Naive thymus-derived CD8-positive, alpha-beta T cell (primary cell): ENCODE data around the gene PNPLA1. TPM values are rescaled to one million over a fixed set of nuclear protein-coding genes. Genes with fewer than 3 reads are reported as not detected.
A peak's percentile ranks its signal among the peaks of the same experiment; 100 is the strongest.

ENCODE experiments used
- ATAC-seq, 2 donors: fragments of 150-1000 bp; cut with Tn5 transposase in 1 of 2; sonication (Bioruptor Pico), chemical (Tn5 transposase) in 1 of 2; 1 replicate in 1 of 2; 2 replicates in 1 of 2; pipeline ENCODE4 v1.10.0; 2021; ENCODE audit warnings: mild to moderate bottlenecking in 2 of 2, moderate library complexity in 2 of 2
- POLR2A ChIA-PET: fragments of 350-600 bp; sonication (Branson Sonifier 250); formaldehyde crosslinking; loops from one replicate; lab custom pipeline; 2021; ENCODE audit warnings: antibody characterized with exemption; lab: Charles Lee
- DNase-seq, 10 donors: peaks; one replicate each; pipeline versions ENCODE4 v3.0.0 to v3.0.0-alpha.2; 2020 to 2022
- H3K27ac Mint-ChIP-seq, 10 donors: one replicate each; pipeline ENCODE4 v1.8.0; 2020 to 2022; ENCODE audit warnings: mild to moderate bottlenecking in 10 of 10, mixed read lengths in 10 of 10, moderate library complexity in 4 of 10, inconsistent platforms in 1 of 10
- H3K27me3 Mint-ChIP-seq, 5 donors: one replicate each; pipeline ENCODE4 v1.8.0; 2021 to 2022; ENCODE audit warnings: mixed read lengths in 5 of 5
- H3K36me3 Mint-ChIP-seq, 3 donors: one replicate each; pipeline ENCODE4 v1.8.0; 2020 to 2022; ENCODE audit warnings: mixed read lengths in 3 of 3, mild to moderate bottlenecking in 2 of 3, inconsistent platforms in 1 of 3
- H3K4me1 Mint-ChIP-seq, 4 donors: one replicate each; pipeline ENCODE4 v1.8.0; 2021 to 2022; ENCODE audit warnings: mixed read lengths in 4 of 4
- H3K4me3 Mint-ChIP-seq, 10 donors: one replicate each; pipeline ENCODE4 v1.8.0; 2020 to 2022; ENCODE audit warnings: mild to moderate bottlenecking in 10 of 10, mixed read lengths in 10 of 10, moderate library complexity in 6 of 10, inconsistent platforms in 1 of 10
- H3K9me3 Mint-ChIP-seq, 9 donors: one replicate each; pipeline ENCODE4 v1.8.0; 2020 to 2022; ENCODE audit warnings: mixed read lengths in 9 of 9, mild to moderate bottlenecking in 3 of 9, inconsistent platforms in 1 of 9, moderate library complexity in 1 of 9
- polyA plus RNA-seq, 3 donors: library from polyadenylated mRNA; unstranded; fragments of 300-500 nt; fragmentation: Illumina TruSeq; gene quantifications; one replicate each; pipeline ENCODE4 v1.2.3, GENCODE V29; 2021
- total RNA-seq, 8 experiments: library from RNA in 2 of 8; stranded (reverse) in 2 of 8; gene quantifications; one replicate each; pipeline ENCODE4 v1.2.3 and lab custom pipeline; 2021 to 2026

The PNPLA1 gene
- total and polyA plus RNA-seq, 5 experiments from 2014 or later: not detected

DNA sequence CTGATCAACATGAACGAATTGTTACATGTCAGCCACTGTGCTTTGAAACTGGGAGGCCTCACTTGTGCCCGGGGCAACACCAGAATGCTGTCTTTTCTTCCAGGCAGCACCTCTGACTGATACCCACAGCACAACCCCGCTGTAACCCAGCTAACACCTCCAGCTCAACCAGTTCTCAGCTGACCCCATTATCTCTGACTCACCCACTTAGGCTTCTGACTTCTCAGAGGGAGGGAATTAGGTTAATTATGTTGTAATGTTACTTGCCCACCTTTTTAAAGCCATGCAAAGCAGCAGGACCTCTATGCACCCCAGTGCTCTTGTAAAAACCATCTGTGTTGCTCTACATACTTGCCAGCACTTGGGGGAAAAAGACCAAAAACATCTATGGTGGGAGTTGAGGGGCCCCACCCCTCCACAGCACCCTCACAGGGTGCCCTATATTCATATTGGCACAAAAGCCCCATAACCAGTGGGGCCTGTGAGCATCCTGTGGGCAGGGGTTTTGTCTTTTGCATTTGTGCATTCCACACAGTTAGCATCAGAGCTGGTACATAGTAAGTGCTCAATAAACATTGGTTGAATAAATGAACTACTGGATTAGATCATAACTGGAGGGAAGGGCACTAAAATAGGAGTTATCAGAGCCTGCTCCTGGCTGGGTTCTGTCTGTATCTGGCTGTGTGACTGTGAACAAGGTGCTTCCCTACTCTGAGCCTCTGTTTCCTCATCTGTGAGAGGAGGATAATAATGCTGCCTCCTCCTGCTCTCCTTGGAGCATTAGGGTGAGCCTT, 44.6 kb downstream of the PNPLA1 start:
- Mint-ChIP-seq H3K27ac (no peak overlapping the region), H3K9me3 (no peaks in the 10 kb centered on the region), H3K36me3 (no peaks in the 10 kb centered on the region), H3K4me1 (peaks cover 0 to 6% (median 0%) of the 10 kb centered on the region in 4 donors), H3K4me3 (no peak overlapping the region), H3K27me3 (peaks cover 0 to 10% (median 0%) of the 10 kb centered on the region in 5 donors)
- DNase-seq (no peak), ATAC-seq (no peak)
- POLR2A ChIA-PET: no interaction called here

DNA sequence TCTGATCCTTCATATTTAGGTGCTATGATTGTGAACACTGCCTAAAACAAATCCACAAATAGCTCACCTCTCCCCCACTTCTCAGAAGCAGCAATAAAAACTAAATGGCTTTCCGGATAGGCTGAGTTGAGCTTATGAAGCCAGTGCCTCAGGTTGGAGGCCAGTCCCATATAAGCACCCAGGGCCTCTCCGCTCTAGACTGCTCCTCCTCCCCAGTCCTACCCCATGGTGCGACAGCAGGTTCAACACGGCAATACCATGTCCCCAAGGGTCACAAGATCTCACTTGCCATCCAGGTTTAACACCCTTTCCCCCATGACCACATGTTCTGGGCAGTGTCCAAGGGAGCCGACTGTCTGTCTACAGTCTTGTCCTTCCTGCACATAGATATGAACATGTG, 46.1 kb downstream of the PNPLA1 start:
- H3K4me3 Mint-ChIP-seq: no peak overlapping the region
- H3K36me3 Mint-ChIP-seq: no peaks in the 10 kb centered on the region
- no peak for ATAC-seq
- no peak for DNase-seq
- no peak overlapping the region for H3K27ac Mint-ChIP-seq
- H3K9me3 Mint-ChIP-seq: no peaks in the 10 kb centered on the region
- POLR2A ChIA-PET: no interaction called here
- H3K4me1 Mint-ChIP-seq: peaks cover 0 to 6% (median 0%) of the 10 kb centered on the region in 4 donors
- H3K27me3 Mint-ChIP-seq: peaks cover 0 to 3% (median 0%) of the 10 kb centered on the region in 5 donors

DNA sequence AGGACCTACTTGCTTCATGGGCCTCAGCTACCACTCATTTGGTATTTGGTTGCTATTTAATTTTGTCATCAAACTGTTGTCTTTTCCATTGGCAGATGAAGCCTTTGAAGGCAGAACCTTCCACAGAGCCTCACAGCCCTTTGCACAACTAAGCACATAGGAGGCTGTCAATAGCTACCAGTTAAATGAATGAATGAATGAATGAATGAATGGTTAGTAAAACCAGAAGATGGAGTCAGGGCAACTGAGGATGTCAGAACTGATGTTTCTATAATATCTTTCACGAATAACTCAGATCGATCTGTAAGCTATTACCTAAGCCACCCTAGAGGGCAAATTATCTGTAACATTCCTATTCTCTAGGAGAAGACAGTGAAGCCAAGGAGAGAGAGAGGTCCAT, 47.8 kb downstream of the PNPLA1 start:
- Mint-ChIP-seq H3K9me3 (no peaks in the 10 kb centered on the region), H3K4me3 (no peak overlapping the region), H3K27me3 (peaks cover 0 to 3% (median 0%) of the 10 kb centered on the region in 5 donors), H3K36me3 (no peaks in the 10 kb centered on the region), H3K27ac (peak overlapping the region in 1 of 10 donors; percentile 37), H3K4me1 (peaks cover 0 to 5% (median 0%) of the 10 kb centered on the region in 4 donors)
- ATAC-seq (no peak), DNase-seq (no peak)
- POLR2A ChIA-PET: no interaction called here

DNA sequence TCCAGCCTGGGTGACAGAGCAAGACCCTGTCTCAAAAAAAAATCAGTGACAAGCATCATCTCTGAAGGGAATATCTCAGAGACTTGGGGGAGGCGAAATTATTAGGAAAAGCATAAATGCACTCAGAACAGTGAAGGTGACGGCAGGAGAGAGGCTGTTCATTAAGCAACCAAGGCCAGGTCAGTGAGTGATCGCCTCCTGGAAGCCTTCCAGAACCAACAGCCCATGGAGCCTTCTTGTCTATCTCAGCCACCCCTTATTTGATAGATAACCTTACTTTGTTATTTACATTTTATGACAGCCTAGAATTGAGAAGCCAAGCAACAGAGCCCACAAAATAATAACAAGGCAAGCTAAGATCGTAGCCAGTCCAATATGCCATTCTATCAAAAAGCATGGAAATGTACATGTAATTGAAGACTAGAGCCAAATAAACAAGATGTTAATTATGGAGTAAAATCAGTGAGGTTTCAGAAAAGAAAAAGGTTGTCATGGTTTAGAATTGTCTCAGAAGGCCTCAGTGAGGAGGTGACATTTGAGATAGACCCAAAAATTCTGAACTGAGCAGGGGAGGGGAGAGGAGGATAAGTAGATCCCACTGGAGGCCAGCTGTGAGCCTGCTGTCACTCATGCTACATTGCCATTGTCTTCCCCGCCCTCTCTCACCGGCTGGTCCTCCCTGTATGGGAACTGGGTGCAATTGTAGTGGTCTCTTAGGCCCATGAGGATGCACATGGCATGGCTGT, 49.0 kb downstream of the PNPLA1 start:
- peaks cover 0 to 3% (median 0%) of the 10 kb centered on the region in 5 donors for H3K27me3 Mint-ChIP-seq
- no peak overlapping the region for H3K4me3 Mint-ChIP-seq
- H3K36me3 Mint-ChIP-seq: no peaks in the 10 kb centered on the region
- no peaks in the 10 kb centered on the region for H3K9me3 Mint-ChIP-seq
- ATAC-seq (no peak), DNase-seq (no peak)
- no peak overlapping the region for H3K27ac Mint-ChIP-seq
- H3K4me1 Mint-ChIP-seq: no peaks in the 10 kb centered on the region
- POLR2A ChIA-PET: no interaction called here

DNA sequence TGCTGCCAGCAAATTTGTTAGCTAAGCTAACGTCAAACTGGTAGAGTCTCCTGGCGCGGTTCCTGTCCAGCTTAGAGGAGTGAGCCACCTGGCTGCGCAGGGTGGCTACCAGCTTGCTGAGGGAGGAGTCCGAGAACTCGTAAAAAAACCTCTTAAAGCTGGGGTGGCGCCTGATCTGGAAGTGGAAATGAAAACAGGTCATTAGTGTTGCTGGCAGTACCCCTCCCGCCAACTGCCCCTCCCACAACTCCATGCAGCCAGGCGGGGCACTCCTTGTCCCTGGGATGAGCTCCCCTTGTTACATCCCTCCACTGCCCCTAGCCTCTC, 49.5 kb downstream of the PNPLA1 start:
- Mint-ChIP-seq H3K4me3 (no peak overlapping the region), H3K4me1 (no peaks in the 10 kb centered on the region), H3K9me3 (no peaks in the 10 kb centered on the region), H3K36me3 (no peaks in the 10 kb centered on the region), H3K27me3 (peaks cover 0 to 3% (median 0%) of the 10 kb centered on the region in 5 donors), H3K27ac (no peak overlapping the region)
- ATAC-seq: no peak
- no peak for DNase-seq
- POLR2A ChIA-PET: no interaction called here

DNA sequence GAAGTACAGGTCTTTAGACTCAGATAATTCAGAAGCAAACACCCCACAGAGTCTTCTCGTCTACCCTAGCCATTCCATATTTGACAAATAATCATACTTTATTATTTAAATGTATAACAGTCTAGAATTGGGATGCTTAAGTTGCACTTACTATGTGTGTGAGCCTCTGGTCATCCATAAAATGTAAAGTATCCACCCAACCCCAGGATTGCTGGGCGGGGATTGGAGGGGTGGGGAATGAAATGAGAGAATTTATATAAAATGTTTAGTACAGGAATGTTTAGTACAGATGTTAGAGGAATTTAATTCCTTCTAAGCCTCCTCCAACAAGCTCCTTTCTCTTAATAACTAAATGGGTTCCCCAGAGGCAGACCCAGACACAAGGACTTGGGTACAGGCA, 50.0 kb downstream of the PNPLA1 start:
- Mint-ChIP-seq H3K36me3 (no peaks in the 10 kb centered on the region), H3K4me3 (no peak overlapping the region), H3K4me1 (no peaks in the 10 kb centered on the region), H3K27ac (no peak overlapping the region), H3K9me3 (no peaks in the 10 kb centered on the region), H3K27me3 (peaks cover 0 to 3% (median 0%) of the 10 kb centered on the region in 5 donors)
- DNase-seq: no peak
- POLR2A ChIA-PET: no interaction called here
- no peak for ATAC-seq

DNA sequence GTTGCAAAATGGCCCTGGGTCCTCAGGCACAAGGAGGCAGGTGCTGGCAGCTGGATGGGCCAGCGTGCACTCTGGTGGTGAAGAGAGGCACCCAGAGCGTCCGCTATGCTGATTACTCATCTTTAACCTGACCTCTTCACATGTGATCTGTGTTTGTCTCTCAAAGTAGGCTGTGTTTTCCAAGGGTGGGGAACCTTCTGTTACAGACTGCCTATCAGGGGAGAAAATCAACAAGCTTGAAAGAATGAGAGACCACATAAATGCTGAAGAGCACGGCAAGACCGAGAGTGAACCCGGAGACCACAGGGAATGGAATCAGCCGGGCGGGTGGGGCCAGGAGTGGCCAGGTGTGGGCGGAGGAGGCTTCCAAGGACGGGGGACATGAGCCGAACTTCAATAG, 50.6 kb downstream of the PNPLA1 start:
- POLR2A ChIA-PET: no interaction called here
- H3K27me3 Mint-ChIP-seq: peaks cover 0 to 3% (median 0%) of the 10 kb centered on the region in 5 donors
- no peak for ATAC-seq

DNA sequence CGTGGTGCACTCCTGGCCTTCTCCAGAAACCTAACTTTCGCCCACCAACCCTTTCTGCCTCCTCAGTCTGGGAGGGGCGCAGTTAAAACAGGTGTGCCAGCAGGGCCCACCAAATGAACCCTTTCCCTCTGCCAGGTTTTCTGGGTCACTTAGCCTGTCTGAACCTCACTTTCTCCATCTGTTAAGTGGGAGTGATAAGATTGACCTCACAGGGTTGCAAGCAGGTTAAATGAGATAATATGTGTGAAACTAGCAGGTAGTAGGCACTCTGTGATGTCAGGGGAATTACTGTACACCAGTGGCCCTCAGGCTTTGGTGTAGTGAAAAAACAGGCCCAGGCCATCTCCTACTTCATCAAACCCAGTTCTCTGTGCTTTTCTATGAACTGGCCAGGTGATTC, 52.7 kb downstream of the PNPLA1 start:
- ATAC-seq: no peak
- H3K27me3 Mint-ChIP-seq: no peaks in the 10 kb centered on the region
- no peak for DNase-seq
- no peaks in the 10 kb centered on the region for H3K36me3 Mint-ChIP-seq
- H3K9me3 Mint-ChIP-seq: no peaks in the 10 kb centered on the region
- H3K4me3 Mint-ChIP-seq: no peak overlapping the region
- POLR2A ChIA-PET: no interaction called here
- H3K27ac Mint-ChIP-seq: no peak overlapping the region
- no peaks in the 10 kb centered on the region for H3K4me1 Mint-ChIP-seq

More for the DNA sequence above, 50.6 kb downstream of the PNPLA1 start:
- Mint-ChIP-seq H3K4me3 (no peak overlapping the region), H3K9me3 (no peaks in the 10 kb centered on the region), H3K36me3 (no peaks in the 10 kb centered on the region), H3K4me1 (no peaks in the 10 kb centered on the region), H3K27ac (no peak overlapping the region)
- no peak for DNase-seq

DNA sequence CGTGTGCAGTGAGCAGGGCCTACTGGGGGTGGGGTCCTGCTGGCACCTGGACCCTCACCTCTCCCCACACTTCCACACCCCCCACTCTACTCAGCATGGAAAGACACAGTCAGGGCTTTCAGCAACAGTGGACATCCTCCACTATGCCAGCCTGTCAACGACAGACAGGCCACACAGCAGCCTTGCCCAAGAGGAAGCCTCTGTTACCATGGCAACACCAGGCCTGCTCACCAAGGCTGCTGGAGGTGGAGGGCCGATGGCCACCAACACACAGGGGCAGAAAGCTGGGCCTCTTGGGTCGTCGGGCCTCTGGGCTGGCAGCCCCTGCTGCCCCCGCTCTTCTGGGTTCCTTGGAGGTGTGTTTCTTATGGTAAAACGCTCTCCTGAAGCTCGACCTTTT, 53.2 kb downstream of the PNPLA1 start:
- POLR2A ChIA-PET: no interaction called here
- H3K4me3 Mint-ChIP-seq: no peak overlapping the region
- H3K4me1 Mint-ChIP-seq: no peaks in the 10 kb centered on the region
- H3K36me3 Mint-ChIP-seq: no peaks in the 10 kb centered on the region
- H3K27me3 Mint-ChIP-seq: no peaks in the 10 kb centered on the region
- DNase-seq: no peak
- H3K9me3 Mint-ChIP-seq: no peaks in the 10 kb centered on the region
- H3K27ac Mint-ChIP-seq: no peak overlapping the region
- no peak for ATAC-seq

DNA sequence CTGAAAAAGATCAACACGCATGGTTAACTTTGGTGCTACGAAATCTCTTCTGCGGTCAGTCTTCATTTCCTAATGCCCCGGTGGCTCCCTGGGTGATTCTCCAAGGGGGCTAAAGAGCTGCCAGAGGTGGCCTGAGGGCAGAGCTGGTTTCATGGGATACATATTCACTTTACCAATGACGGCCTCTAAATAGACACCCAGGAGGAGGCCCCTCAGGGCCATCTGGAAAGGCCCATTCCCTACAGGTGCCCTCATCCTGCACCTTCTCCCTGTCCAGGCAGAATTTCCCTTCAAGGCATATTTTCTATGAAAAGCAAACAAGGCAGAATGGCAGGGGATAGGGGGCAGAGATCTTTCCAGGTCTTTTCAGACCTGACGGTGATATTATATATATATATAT, 54.3 kb downstream of the PNPLA1 start:
- no peak for DNase-seq
- Mint-ChIP-seq H3K4me3 (no peak overlapping the region), H3K36me3 (no peaks in the 10 kb centered on the region), H3K4me1 (no peaks in the 10 kb centered on the region), H3K27me3 (no peaks in the 10 kb centered on the region), H3K27ac (no peak overlapping the region), H3K9me3 (no peaks in the 10 kb centered on the region)
- POLR2A ChIA-PET: no interaction called here
- ATAC-seq: no peak

DNA sequence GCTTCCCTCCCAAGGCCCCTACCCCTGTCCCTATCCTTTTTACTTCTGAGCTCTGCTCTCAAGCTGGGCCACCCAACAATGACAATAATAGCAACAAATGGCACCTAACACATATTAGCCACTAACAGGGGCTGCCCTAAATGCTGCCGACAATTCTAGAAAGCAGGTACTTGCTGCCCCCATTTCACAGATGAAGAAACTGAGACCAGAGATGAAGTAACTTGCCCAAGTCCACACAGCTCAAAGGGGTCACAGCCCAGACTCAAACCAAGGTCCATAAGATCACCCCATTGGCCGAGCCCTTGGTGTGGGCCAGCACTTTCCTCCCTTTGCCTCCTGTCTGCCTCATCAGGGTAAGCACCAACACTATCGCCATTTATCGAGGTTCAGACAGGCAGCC, 54.9 kb downstream of the PNPLA1 start:
- Mint-ChIP-seq H3K4me1 (no peaks in the 10 kb centered on the region), H3K27ac (no peak overlapping the region), H3K27me3 (no peaks in the 10 kb centered on the region), H3K9me3 (no peaks in the 10 kb centered on the region), H3K4me3 (no peak overlapping the region), H3K36me3 (no peaks in the 10 kb centered on the region)
- ATAC-seq (no peak), DNase-seq (no peak)
- POLR2A ChIA-PET: no interaction called here

DNA sequence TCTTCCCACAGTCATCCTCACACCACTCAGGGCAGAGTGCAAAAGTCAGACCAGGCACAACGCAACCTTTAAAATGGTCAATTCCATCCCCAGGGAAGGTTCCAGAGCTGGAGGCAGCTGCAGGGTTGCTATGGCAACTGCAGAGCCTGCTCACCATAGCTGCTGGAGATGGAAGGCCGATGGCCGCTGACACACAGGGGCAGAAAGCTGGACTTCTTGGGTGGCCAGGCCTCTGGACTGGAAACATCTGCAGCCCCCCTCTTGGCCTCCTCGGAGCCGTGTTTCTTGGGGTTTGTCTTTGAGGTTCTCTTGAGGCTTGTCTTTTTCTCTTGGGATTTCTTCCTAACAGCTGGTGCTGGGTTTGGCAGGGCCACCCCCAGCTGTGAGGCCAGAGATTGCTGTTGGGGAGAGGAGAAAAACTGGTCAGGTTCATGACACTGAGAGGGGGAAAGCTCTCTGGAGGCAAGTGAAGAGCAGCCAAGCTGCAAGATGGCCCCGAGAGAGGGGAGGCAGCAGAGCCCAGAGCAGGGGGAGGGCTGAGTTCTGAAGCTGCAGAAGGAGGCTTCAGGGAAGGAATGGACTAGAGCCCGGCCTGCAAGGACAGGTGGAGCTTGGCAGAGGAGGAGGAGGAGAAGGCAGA, 56.6 kb downstream of the PNPLA1 start:
- no peak overlapping the region for H3K4me3 Mint-ChIP-seq
- H3K36me3 Mint-ChIP-seq: no peaks in the 10 kb centered on the region
- ATAC-seq (no peak), DNase-seq (no peak)
- H3K27ac Mint-ChIP-seq: no peak overlapping the region
- H3K27me3 Mint-ChIP-seq: no peaks in the 10 kb centered on the region
- H3K4me1 Mint-ChIP-seq: no peaks in the 10 kb centered on the region
- POLR2A ChIA-PET: no interaction called here
- H3K9me3 Mint-ChIP-seq: no peaks in the 10 kb centered on the region

DNA sequence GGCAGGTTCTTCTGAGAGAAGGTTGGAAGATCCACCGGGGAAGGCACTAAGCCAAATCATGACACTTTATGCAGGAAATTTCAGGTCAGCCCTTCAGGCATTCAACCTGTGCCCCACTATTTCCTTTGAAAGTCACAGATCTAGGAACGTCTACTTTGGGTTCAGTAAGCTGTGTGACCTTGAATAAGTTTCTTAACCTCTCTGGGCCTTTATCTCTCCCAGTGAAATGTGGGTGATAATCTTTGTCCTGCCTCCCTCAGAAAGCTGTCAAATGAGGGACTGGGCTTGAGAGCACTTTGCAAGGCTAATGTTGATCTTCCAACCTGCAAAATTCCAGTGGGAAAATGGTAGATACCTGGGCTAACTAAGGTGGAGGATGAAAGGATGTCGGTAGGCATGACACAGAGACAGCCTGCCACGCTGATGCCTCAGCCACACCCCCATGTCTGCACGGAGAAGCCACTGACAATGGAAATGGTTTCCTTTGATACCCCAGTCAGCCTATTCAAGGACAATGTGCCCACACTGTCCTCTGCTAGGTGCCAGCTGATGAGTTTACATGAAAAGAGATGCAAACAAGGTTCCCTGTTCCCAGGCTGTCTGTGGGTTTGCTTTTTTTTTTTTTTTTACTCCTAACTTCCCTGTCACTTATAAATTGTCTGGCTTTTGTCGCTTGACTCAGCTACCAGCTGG, 57.5 kb downstream of the PNPLA1 start:
- POLR2A ChIA-PET: no interaction called here
- ATAC-seq: no peak
- no peaks in the 10 kb centered on the region for H3K36me3 Mint-ChIP-seq
- no peak overlapping the region for H3K4me3 Mint-ChIP-seq
- no peak overlapping the region for H3K27ac Mint-ChIP-seq
- peaks cover 0 to 5% (median 0%) of the 10 kb centered on the region in 5 donors for H3K27me3 Mint-ChIP-seq
- no peak for DNase-seq
- H3K9me3 Mint-ChIP-seq: no peaks in the 10 kb centered on the region
- peaks cover 0 to 5% (median 0%) of the 10 kb centered on the region in 4 donors for H3K4me1 Mint-ChIP-seq
